SKM-1 (cell line): ENCODE results near the gene FAM170B.

Source experiments
- DNase-seq: peaks from one replicate; lab custom pipeline; 2025; ENCODE audit not compliant: unreplicated experiment; lab: John Stamatoyannopoulos, UW

Gene FAM170B

GRCh38 chr10:49169776-49170175 lies 36.0 kb upstream of the FAM170B start:
- DNase-seq, result no peak

GRCh38 chr10:49168831-49169500 lies 35.1 kb upstream of the FAM170B start:
- DNase-seq, result peak; percentile 52

GRCh38 chr10:49168171-49168540 lies 34.3 kb upstream of the FAM170B start:
- DNase-seq, result no peak

GRCh38 chr10:49167425-49168170 lies 33.8 kb upstream of the FAM170B start:
- no peak for DNase-seq

- DNase-seq, result no peak
Observed at GRCh38 chr10:49166484-49167400, 32.9 kb upstream of the FAM170B start.

GRCh38 chr10:49165821-49166483 lies 32.1 kb upstream of the FAM170B start:
- DNase-seq, result no peak

- no peak for DNase-seq
Observed at GRCh38 chr10:49165259-49165658, 31.4 kb upstream of the FAM170B start.

- no peak for DNase-seq
Observed at GRCh38 chr10:49164559-49165188, 30.9 kb upstream of the FAM170B start.

- no peak for DNase-seq
Observed at GRCh38 chr10:49163741-49164140, 29.9 kb upstream of the FAM170B start.

- no peak for DNase-seq
Observed at GRCh38 chr10:49162761-49163310, 29.0 kb upstream of the FAM170B start.

GRCh38 chr10:49162063-49162462 lies 28.2 kb upstream of the FAM170B start:
- DNase-seq, result no peak

GRCh38 chr10:49161411-49161997 lies 27.7 kb upstream of the FAM170B start:
- peak; percentile 61 for DNase-seq

GRCh38 chr10:49160814-49161213 lies 27.0 kb upstream of the FAM170B start:
- no peak for DNase-seq

- DNase-seq, result no peak
Observed at GRCh38 chr10:49160110-49160509, 26.3 kb upstream of the FAM170B start.

- DNase-seq, result no peak
Observed at GRCh38 chr10:49158915-49159314, 25.1 kb upstream of the FAM170B start.

- DNase-seq, result no peak
Observed at GRCh38 chr10:49158404-49158803, 24.6 kb upstream of the FAM170B start.

GRCh38 chr10:49157229-49157628 lies 23.4 kb upstream of the FAM170B start:
- DNase-seq, result no peak

GRCh38 chr10:49154641-49155040 lies 20.8 kb upstream of the FAM170B start:
- DNase-seq, result no peak

- no peak for DNase-seq
Observed at GRCh38 chr10:49153971-49154370, 20.1 kb upstream of the FAM170B start.

GRCh38 chr10:49153115-49153514 lies 19.3 kb upstream of the FAM170B start:
- no peak for DNase-seq
